DOHH2 (cell line): Measurements from ENCODE around the gene PRMT7.

Experiments
- H3F3A ChIP-seq: fragments of 200-600 bp; sonication (generic), shearing (Covaris generic); 2 replicates; pipeline ENCODE4 v1.6.0; 2016; ENCODE audit warnings: antibody characterized with exemption, mild to moderate bottlenecking; ENCODE audit not compliant: control insufficient read depth, insufficient read depth
- H3K27ac ChIP-seq: fragments of 200-600 bp; sonication (generic); 2 replicates; pipeline ENCODE4 v1.5.1; 2014; ENCODE audit warnings: low read depth, mild to moderate bottlenecking, low read length, moderate library complexity
- H3K27me3 ChIP-seq: fragments of 200-600 bp; sonication (generic); 2 replicates; pipeline ENCODE4 v1.6.1; 2014; ENCODE audit warnings: mild to moderate bottlenecking, low read length, mixed read lengths; ENCODE audit not compliant: control insufficient read depth
- H3K36me3 ChIP-seq: fragments of 200-600 bp; sonication (generic); 2 replicates; pipeline ENCODE4 v1.6.1; 2014; ENCODE audit warnings: mild to moderate bottlenecking, low read length, moderate library complexity, mixed read lengths; ENCODE audit not compliant: control insufficient read depth
- H3K4me1 ChIP-seq: fragments of 200-600 bp; sonication (generic); 2 replicates; pipeline ENCODE4 v1.6.1; 2014; ENCODE audit warnings: mild to moderate bottlenecking, low read length, mixed read lengths; ENCODE audit not compliant: control insufficient read depth
- H3K4me2 ChIP-seq: fragments of 200-600 bp; sonication (generic); 2 replicates; pipeline ENCODE4 v1.6.0; 2014; ENCODE audit warnings: mild to moderate bottlenecking, low read length, moderate library complexity
- H3K4me3 ChIP-seq: fragments of 200-600 bp; sonication (generic); 2 replicates; pipeline ENCODE4 v1.5.1; 2014; ENCODE audit warnings: mild to moderate bottlenecking, low read length, mixed read lengths
- H3K79me2 ChIP-seq: fragments of 200-600 bp; sonication (generic); 2 replicates; pipeline ENCODE4 v1.6.1; 2014; ENCODE audit warnings: mild to moderate bottlenecking, low read length, mixed read lengths; ENCODE audit not compliant: control insufficient read depth
- H3K9me2 ChIP-seq: fragments of 200-600 bp; sonication (generic); replicated peaks from 2 replicates; pipeline ENCODE4 v1.6.1; 2014; ENCODE audit warnings: mild to moderate bottlenecking, low read length, mixed read lengths; ENCODE audit not compliant: control insufficient read depth
- H3K9me3 ChIP-seq: fragments of 200-600 bp; sonication (generic); 2 replicates; pipeline ENCODE4 v1.6.1; 2014; ENCODE audit warnings: antibody characterized with exemption, low read length, mixed read lengths; ENCODE audit not compliant: control insufficient read depth, insufficient read depth
- H4K20me1 ChIP-seq: fragments of 200-600 bp; sonication (generic); 2 replicates; pipeline ENCODE4 v1.6.0; 2014; ENCODE audit warnings: low read depth, mild to moderate bottlenecking, antibody characterized with exemption, low read length, moderate library complexity; ENCODE audit not compliant: control insufficient read depth, insufficient read depth
- CTCF ChIP-seq: fragments of 200-600 bp; sonication (generic); IDR thresholded peaks from one replicate; pipeline ENCODE4 v1.5.1; 2014; ENCODE audit warnings: antibody characterized with exemption, mild to moderate bottlenecking, low read depth, low read length; ENCODE audit not compliant: poor library complexity, severe bottlenecking
- EZH2phosphoT487 ChIP-seq: fragments of 200-600 bp; sonication (generic); IDR thresholded peaks from 2 replicates; pipeline ENCODE4 v1.6.1; 2017; ENCODE audit warnings: borderline replicate concordance, mild to moderate bottlenecking, antibody characterized with exemption, low read length, moderate library complexity, mixed read lengths

Gene PRMT7

GRCh38 chr16:68386628-68387027, 75.8 kb downstream of the PRMT7 start:
- H3K9me2 ChIP-seq, result no peaks in the 10 kb centered on the region
- no peaks in the 10 kb centered on the region for H4K20me1 ChIP-seq
- H3F3A ChIP-seq, result no peaks in the 10 kb centered on the region
- no peak overlapping the region for H3K27ac ChIP-seq
- H3K27me3 ChIP-seq, result peaks cover 3% of the 10 kb centered on the region; the same call in 1 of the 2 replicates
- no peak overlapping the region for H3K4me3 ChIP-seq
- no peak overlapping the region for H3K4me2 ChIP-seq
- no peaks in the 10 kb centered on the region for H3K79me2 ChIP-seq
- H3K9me3 ChIP-seq, result no peaks in the 10 kb centered on the region
- H3K4me1 ChIP-seq, result no peaks in the 10 kb centered on the region
- no peak for TF ChIP-seq CTCF
- H3K36me3 ChIP-seq, result no peaks in the 10 kb centered on the region

- Histone ChIP-seq H3K4me1 (no peaks in the 10 kb centered on the region), H3F3A (no peaks in the 10 kb centered on the region), H3K27me3 (peaks cover 3% of the 10 kb centered on the region; the same call in 1 of the 2 replicates), H3K9me3 (no peaks in the 10 kb centered on the region), H3K4me2 (no peak overlapping the region), H3K4me3 (no peak overlapping the region), H3K9me2 (no peaks in the 10 kb centered on the region), H3K79me2 (no peaks in the 10 kb centered on the region), H3K27ac (no peak overlapping the region), H4K20me1 (no peaks in the 10 kb centered on the region), H3K36me3 (no peaks in the 10 kb centered on the region)
- TF ChIP-seq EZH2phosphoT487, result no peak
- TF ChIP-seq CTCF, result no peak
These were observed 76.5 kb downstream of the PRMT7 start for GRCh38 chr16:68387301-68387700.

- H3K79me2 ChIP-seq, result no peaks in the 10 kb centered on the region
- no peaks in the 10 kb centered on the region for H3K9me3 ChIP-seq
- no peaks in the 10 kb centered on the region for H3F3A ChIP-seq
- no peak overlapping the region for H3K27ac ChIP-seq
- no peak overlapping the region for H3K4me3 ChIP-seq
- TF ChIP-seq EZH2phosphoT487 (no peak), CTCF (no peak)
- H4K20me1 ChIP-seq, result no peaks in the 10 kb centered on the region
- no peak overlapping the region for H3K4me2 ChIP-seq
- H3K4me1 ChIP-seq, result no peaks in the 10 kb centered on the region
- H3K36me3 ChIP-seq, result no peaks in the 10 kb centered on the region
- H3K9me2 ChIP-seq, result no peaks in the 10 kb centered on the region
- peaks cover 3% of the 10 kb centered on the region; the same call in 1 of the 2 replicates for H3K27me3 ChIP-seq
These were observed 77.3 kb downstream of the PRMT7 start for GRCh38 chr16:68388124-68388523.

- H3K4me2 ChIP-seq, result no peak overlapping the region
- no peaks in the 10 kb centered on the region for H4K20me1 ChIP-seq
- no peak overlapping the region for H3K27ac ChIP-seq
- no peaks in the 10 kb centered on the region for H3K9me3 ChIP-seq
- H3K79me2 ChIP-seq, result no peaks in the 10 kb centered on the region
- H3K27me3 ChIP-seq, result peaks cover 3% of the 10 kb centered on the region; the same call in 1 of the 2 replicates
- H3K4me1 ChIP-seq, result no peaks in the 10 kb centered on the region
- H3K4me3 ChIP-seq, result no peak overlapping the region
- no peaks in the 10 kb centered on the region for H3K36me3 ChIP-seq
- TF ChIP-seq EZH2phosphoT487 (no peak), CTCF (no peak)
- H3K9me2 ChIP-seq, result no peaks in the 10 kb centered on the region
- no peaks in the 10 kb centered on the region for H3F3A ChIP-seq
These were observed 78.2 kb downstream of the PRMT7 start for GRCh38 chr16:68389006-68389405.
